ENCODE results near the gene ABCC2.
A peak's percentile ranks its signal among the peaks of the same experiment; 100 is the strongest.
"Not testable (repeated sequence)": the region's sequence is repeated elsewhere in the genome, so short reads cannot be mapped to it uniquely, and the experiment has no call there.

Gene ABCC2

GRCh38 chr10:99809931-99810615 is 27.6 kb downstream of the ABCC2 start:
- DNase-seq = no peak

DNA sequence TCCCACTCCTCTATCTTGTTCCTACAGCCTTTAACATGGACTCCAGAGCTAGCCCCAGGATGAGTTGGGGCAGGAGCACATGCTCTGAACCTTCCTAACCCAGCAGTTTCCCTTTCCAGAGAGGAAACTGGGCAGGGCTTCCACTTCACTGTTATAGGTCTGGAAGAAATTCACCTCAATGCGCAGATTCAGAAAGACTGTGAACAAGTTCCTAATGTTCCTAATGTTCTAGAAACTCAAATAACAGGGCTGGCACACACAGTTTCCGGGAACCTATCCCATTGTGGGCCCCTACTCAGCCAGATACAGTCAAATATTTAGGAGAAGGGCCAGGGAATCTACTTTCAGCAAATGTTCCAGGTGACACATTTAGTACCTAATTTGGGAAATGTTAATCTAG is 29.7 kb downstream of the ABCC2 start:
- DNase-seq = no peak

DNA sequence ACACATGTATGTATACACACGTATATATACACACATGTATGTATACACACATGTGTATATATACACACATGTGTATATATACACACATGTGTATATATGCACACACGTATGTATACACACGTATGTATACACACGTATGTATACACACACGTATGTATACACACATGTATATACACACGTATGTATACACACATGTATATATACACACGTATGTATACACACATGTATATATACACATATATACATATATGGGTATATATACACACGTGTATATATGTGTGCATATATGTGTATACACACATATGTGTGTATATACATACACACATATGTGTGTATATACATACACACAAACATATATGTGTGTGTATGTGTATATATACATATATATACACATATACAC is 31.7 kb downstream of the ABCC2 start:
- DNase-seq = no peak

DNA sequence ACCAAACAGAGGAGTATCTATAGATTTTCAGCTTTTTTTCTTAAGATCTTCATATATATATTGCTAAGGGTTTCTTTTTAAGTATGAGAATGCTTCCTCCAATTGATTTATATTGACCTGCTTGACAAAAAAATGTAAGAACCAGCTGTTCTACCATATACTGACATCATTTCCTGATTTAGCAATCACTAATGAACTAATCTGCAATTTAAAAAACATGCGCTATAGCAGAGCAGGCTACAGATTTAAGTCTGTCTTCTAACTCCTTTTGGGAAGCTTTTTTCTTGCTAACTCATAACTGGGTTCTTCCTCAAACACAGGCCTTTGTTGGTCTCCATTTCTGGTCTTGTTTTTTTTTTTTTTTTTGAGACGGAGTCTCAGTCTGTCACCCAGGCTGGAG is 33.2 kb downstream of the ABCC2 start:
- no peak for DNase-seq

DNA sequence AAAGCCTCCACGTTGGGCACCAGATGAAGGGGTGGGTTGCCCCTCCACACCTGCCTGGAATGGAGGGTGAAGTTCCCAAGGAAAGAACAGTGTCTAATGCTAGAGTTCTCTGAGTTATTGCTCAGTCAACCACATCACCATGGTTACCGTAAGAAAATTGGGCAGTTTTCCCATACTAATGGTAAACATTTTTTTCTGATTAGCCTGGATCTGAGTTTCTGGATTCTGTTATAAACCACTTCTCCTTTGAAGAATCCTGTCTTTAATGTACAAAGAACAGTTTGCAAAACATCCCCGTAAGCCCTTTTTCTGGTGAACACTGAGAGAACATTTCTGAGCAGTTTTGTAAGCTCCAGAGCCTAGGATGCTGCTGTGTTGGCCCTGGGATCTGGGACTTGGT is 45.5 kb downstream of the ABCC2 start:
- no peak for DNase-seq

DNA sequence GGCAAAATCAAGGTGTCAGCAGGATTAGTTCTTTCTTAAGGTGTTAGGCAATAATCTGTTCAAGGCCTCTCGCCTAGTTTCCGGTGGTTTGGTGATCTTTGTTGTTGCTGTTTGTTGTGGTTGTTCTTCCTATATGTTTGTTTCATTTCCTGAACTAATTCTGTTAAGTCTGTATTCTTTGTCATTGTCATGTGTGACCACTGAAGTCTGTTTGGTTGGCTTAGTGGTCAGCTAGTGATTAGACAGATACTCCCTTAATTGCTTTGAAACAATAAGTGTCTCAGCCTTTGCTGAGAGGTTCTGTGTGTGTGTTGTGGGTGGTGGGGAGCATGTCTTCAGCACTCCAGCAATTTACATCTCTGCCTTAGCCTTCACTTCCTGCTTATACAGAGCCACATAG is 46.0 kb downstream of the ABCC2 start:
- DNase-seq = no peak

DNA sequence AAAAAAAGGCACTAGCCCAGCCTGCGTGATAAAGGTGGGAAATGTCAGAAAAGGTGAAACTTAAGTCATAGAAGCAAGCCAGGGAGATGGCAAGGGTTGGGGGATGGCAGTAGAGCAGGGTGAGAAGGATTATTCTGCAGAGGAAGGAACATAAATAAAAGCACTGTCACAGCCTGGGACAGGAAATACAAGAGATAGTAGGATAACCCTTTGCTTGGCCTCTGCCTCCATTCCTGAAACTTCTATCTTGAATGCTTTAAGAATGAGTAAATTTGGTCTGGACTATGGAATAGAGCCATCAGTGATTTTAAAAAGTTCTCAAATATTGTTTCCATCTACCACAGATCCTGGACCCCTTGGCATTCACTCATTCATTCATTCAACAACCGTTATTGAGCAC is 50.0 kb downstream of the ABCC2 start:
- DNase-seq = no peak

GRCh38 chr10:99834410-99834809 is 52.0 kb downstream of the ABCC2 start:
- DNase-seq = no peak

GRCh38 chr10:99835947-99836346 is 53.5 kb downstream of the ABCC2 start:
- no peak for DNase-seq

DNA sequence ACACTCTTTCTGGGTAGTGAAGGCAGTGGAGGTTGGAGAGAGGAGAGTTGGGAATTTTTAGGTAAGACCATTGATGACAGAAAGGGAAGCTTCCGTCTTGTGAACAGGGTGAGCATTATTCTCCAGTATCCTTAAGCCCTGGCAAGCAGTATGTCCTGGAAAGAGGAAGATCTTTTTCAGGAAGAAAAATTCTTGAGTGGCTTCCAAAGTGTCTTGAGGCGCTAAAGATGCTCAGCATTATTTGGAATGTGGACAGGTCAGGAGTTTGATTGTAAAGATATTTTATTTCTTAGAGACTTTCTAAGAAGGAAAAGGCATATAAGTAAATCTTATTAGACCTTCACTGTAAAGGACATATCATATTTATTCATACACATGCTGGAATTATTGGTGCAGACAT is 54.3 kb downstream of the ABCC2 start:
- no peak for DNase-seq

GRCh38 chr10:99840859-99841258 is 58.4 kb downstream of the ABCC2 start:
- DNase-seq = not testable (repeated sequence)

DNA sequence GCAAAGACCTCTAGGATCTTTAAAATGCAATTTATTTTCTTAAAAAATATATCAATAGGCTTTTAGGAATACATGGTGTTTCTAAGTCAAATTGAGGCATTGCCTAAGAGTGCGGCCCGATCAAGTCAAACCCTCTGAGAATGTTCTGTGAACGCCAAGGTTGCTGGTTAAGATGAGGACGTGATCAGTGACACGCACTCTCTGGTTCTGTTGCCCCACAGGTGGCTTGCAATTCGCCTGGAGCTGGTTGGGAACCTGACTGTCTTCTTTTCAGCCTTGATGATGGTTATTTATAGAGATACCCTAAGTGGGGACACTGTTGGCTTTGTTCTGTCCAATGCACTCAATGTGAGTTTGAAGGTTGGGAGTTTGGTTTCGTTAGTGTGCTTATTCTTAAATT is 59.3 kb downstream of the ABCC2 start:
- no peak for DNase-seq

- DNase-seq = no peak
Observed at GRCh38 chr10:99843310-99843709, 60.9 kb downstream of the ABCC2 start.

DNA sequence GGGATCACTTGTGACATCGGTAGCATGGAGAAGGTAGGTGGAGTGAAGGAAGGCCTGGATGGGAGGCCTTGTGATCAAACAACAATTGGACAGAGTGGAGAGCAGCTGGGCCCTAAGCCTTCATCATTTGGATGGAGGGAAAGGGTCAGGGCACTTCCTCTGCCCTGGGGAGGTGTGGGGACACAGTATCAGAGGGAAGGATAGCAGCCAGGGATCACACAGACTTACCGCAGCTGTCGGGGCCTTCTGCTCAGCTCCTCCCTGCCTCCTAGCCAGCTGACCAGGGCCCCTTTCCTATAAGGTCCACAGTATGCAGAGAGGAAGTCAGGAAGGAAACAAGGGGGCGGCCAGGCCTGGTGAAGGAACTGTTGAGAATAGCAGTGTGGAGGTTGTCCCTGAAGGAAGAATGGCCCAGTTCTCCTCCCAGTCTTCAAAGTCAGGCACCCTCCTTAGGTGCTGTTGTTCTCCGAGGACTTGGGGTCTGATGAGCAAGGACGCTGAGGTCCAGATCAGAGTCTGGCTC is 62.1 kb downstream of the ABCC2 start:
- DNase-seq = no peak

DNA sequence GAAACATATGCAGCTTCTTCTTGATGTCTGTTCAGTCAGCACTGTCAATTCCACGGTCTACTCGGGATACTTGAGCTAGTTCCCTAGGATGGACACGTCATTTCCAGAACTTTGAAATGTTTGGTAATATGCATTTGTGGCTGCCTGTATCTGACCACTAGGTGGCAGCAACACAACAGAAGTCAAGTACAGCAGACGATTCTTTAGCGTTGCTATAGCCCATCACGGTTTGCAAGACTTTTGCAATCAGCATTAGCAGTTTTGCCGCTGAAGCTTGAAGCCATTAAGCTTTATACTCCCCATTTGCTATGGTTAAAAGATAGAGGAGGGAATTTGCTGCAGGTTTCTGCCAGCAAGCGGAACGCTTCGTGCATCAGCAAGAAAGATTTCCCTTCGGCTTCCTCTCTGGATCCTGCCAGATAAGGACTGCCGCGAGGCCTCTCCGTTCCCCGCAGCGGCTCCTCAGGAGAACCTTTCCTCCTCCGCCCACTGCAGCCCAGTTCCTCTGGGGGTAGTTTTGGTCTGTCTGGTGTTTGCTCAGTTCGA is 63.5 kb downstream of the ABCC2 start:
- peak; percentile 80 for DNase-seq

- no peak for DNase-seq
Observed at GRCh38 chr10:99849057-99849456, 66.6 kb downstream of the ABCC2 start.

DNA sequence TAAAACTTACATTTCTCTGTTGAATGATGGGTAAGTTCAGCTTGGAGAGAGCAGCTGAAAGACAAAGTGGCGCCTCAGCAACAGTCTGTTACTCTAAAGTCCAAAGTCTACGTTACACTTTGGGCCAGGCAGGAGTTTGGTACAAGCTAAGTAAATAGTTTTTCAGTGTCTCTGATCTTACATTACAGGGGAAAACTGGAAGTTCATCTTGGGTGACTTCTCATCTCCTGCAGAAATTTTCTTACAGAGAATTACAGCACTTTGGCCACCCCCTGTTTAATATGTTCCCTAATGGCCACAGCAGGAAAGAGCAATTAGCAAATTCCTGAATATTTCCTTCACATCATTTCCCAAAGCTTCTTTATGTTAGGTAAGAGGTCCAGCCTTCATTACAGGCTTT is 67.1 kb downstream of the ABCC2 start:
- DNase-seq = no peak

DNA sequence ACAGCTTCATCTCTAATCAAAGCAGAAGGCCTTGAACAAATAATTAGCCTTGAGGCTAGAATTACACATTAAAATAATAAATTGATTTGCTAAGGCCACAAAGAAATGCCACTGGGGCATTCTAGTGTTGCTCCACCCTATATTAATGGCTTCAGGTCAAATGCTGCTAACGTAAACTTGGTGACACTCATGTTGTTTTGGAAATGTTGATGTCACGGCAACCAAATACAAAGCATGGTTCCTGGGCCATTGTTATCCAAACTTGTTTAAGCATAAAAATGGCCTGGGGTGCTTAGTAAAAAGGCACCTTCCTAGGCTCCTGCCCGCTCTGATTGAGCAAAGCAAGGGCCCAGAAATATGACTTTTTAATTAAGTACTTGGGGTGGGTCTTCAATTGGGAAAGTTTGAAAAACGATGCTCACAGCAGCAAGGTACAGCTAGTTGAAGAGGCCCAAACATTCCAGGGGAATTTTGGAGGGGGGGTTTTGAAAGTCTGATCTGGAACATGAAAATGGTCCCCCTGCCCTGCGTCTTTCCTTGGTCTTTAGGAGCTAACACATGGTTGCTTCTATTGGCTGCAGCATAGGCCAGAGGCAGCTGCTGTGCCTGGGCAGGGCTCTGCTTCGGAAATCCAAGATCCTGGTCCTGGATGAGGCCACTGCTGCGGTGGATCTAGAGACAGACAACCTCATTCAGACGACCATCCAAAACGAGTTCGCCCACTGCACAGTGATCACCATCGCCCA is 67.8 kb downstream of the ABCC2 start:
- no peak for DNase-seq

DNA sequence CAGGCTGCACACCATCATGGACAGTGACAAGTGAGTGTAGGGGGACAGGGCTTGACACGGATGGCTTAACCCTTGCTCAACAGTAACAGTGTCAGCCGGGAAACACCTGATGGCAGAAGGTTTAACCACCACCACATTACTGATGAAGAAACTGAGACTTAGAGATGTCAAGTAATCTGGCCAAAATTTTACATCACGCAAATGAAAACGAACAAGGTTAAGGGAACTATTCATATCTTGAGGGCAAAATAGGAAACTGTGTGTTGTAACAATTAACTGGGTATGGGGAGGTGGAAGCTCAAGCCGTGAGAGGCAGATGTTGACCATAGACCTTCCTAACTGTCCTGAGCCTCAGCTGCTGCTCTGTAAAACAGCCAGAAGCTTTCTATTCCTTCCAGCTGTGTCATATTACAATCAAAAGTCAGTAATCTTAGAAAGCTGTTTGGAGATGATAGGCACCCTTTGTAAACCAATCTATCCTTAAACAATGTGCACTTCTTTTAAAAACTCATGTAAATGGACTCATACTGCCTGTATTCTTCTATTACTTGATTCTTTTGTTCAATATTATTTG is 68.4 kb downstream of the ABCC2 start:
- no peak for DNase-seq

DNA sequence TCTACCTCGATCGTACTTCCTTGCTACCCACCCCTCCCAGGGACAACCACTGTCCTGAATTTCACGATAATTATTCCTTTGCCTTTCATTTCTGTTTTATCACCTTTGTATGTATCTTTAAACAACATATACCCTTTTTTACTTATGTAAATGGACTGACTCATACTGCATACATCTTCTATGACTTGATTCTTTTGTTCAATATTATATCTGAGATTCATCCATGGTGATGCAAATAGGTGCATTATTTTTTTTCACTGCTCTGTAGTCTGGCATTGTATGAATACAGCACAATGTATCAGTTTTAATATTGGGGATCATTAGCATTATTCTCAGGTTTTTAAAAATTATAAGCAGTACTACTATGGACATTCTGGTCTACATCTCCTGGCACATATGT is 69.4 kb downstream of the ABCC2 start:
- DNase-seq = no peak

GRCh38 chr10:99852481-99853213 is 70.2 kb downstream of the ABCC2 start:
- no peak for DNase-seq

GRCh38 chr10:99853655-99854054 is 71.2 kb downstream of the ABCC2 start:
- DNase-seq = no peak

DNA sequence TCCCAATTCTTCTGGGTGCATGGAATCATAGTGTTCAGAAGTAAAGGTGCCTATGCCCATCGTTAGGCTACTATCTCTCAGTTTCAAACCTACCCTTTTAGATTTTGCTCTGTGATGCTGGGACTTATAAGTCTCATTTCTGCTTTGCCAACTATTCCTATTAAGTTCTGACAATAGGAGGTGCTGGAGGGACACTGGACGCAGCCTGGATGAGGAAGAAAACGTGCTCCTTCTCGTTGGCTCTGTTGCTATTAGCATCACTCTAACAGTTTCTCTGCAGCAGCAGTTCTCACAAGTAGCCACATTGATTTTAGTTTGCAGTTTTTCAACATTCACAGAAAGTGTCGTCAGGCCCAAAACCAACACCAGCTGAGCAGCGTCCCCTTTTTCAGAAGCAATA is 72.4 kb downstream of the ABCC2 start:
- peak; percentile 54 for DNase-seq
